NCI-H82 treated with DMSO at 0.1 percent for 48 hours (cell line): Measurements from ENCODE around the gene MAST2.
"Not testable (repeated sequence)": the region's sequence is repeated elsewhere in the genome, so short reads cannot be mapped to it uniquely, and the experiment has no call there.

Experiments used
- DNase-seq: peaks from one replicate; lab custom pipeline; 2025; ENCODE audit not compliant: unreplicated experiment; lab: John Stamatoyannopoulos, UW

Gene MAST2

DNA sequence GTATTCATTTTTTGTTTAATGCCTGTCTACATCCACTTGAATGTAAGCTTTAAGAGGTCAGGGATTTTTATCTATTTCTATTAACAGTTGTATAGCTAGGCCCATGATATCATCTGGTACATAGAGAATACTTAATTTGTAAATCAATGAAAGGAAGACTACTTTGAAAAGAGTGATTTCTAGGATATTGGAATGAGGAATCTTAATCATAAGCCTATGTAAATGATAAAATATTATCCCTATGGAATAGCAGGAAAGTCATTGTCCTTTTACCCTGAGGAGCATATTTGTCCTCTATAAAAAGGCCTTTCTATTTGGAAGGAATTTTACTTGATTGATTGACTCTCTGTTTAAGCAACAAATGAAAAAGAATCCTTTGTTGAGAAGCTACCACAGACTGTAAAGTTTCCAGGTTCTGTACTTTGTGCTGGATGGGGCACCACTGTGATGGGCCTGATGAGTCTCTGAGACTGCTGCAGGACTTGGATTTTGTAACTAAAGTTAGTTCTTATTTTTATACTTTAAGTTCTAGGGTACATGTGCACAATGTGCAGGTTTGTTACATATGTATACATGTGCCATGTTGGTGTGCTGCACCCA lies 53.8 kb downstream of the MAST2 start:
- no peak for DNase-seq

DNA sequence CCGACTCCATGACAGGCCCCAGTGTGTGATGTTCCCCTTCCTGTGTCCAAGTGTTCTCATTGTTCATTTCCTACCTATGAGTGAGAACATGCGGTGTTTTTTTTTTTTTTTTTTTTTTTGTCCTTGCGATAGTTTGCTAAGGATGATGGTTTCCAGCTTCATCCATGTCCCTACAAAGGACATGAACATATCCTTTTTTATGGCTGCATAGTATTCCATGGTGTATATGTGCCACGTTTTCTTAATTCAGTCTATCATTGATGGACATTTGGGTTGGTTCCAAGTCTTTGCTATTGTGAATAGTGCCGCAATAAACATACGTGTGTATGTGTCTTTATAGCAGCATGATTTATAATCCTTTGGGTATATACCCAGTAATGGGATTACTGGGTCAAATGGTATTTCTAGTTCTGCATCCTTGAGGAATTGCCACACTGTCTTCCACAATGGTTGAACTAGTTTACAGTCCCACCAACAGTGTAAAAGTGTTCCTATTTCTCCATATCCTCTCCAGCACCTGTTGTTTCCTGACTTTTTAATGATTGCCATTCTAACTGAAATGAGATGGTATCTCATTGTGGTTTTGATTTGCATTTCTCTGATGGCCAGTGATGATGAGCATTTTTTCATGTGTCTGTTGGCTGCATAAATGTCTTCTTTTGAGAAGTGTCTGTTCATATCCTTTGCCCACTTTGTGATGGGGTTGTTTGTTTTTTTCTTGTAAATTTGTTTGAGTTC lies 54.5 kb downstream of the MAST2 start:
- DNase-seq = not testable (repeated sequence)

GRCh38 chr1:45859221-45859620 lies 55.8 kb downstream of the MAST2 start:
- no peak for DNase-seq

DNA sequence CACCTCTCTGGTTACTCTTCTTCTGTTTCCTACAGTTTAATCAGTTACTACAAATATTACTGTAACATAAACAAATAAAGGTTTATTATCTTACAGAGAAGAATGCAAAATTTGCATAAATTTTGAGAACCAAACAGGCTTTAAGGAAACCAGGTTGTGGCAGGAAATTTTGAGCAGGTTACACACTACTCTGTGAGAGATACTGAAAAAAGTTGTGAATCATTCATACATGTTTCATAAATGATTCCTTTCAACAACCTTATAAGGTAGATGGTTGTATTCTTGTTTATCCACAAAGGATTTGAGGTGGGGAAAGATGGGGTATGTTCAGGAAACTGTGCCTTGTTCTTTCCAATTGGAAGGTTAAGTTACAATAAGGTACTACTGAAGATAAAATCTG lies 58.6 kb downstream of the MAST2 start:
- DNase-seq = no peak

- DNase-seq = peak; percentile 66
Measured at GRCh38 chr1:45863218-45863617, 59.8 kb downstream of the MAST2 start.

GRCh38 chr1:45864167-45865106 lies 61.0 kb downstream of the MAST2 start:
- DNase-seq = peak; percentile 67

DNA sequence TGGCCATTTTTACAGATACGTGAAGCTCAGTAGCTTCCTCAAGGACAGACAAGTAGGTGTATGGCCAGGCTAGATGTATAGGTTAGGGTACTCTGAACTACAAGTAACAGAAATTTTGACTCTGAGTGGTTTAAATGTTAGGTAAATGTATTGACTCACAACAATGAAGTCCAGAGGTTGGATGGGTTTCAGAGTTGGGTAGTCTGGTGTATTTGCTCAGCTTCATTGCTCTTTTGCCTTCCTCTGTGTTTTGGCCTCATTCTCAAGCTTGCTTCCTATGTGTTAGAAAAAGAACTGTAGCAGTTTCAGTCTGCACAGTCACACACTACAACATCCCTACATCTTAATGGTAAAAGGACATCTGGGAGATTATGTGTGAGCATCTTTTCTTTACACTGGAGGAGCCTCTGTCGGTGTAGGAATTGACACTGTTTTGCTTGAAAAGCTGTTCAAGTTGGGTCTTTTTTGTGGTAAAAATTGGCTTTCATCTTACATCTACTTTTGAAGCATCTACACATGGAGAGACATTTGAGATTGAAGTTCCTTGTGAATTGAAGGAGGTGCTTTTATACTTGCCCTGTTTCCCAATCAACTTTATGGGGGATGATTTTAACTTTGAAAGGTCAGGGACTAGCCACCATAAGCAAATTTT lies 64.4 kb downstream of the MAST2 start:
- DNase-seq = no peak

DNA sequence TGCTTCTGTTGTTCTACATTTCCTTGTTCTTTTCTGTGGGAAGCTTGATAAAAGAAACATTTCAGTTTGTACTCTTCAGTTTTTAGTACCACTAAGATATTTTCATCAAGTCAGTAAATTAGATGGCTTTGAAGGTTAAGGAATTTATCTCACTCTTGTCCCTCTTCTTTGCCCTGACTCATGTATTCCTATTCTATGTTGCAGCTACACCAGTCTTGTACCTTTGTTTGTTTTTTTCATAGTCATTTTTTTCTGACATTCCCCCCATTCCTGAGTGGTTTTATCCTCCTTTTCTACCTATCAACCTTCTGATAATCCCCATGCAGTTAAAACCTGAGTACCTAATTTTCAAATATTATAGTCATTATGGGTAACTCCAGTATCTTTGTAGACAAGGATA lies 65.4 kb downstream of the MAST2 start:
- DNase-seq = no peak

DNA sequence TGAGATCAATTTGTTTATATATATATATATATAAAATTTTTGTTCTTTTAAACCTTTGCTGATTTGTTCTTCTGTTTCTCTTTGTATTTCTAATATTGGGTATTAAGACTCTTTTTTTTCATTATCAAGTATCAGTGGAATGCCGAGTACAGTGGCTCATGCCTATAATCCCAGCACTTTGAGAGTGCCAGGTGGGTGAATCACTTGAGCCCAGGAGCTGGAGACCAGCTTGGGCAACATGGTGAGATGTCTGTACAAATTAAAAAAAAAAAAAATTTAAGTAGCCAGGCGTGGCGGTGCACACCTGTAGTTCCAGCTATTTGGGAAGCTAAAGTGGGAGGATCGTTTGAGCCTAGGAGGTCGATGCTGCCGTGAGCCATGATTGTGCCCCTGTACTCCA lies 67.1 kb downstream of the MAST2 start:
- DNase-seq = no peak

DNA sequence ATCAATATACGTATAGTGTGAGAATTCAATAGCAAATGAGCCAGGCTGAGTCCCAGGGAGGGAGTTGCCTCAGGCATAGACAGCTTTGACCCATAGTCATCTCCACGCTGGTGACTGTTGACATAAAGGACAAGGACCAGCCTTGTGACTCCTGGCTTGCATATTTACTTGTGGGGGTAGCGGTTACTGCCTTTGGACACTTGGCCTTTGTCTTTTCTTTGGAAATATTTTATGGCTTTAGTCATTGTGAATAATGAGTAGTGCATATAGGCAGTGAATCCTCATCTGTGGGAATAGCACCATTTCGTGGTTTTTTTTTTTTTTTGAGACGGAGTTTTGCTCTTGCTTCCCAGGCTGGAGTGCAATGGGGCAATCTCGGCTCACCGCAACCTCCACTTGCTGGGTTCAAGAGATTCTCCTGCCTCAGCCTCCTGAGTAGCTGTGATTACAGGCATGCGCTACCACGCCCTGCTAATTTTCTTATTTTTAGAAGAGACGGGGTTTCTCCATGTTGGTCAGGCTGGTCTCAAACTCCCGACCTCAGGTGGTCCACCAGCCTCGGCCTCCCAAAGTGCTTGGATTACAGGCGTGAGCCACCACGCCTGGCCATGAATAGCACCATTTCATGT lies 68.9 kb downstream of the MAST2 start:
- DNase-seq = not testable (repeated sequence)

DNA sequence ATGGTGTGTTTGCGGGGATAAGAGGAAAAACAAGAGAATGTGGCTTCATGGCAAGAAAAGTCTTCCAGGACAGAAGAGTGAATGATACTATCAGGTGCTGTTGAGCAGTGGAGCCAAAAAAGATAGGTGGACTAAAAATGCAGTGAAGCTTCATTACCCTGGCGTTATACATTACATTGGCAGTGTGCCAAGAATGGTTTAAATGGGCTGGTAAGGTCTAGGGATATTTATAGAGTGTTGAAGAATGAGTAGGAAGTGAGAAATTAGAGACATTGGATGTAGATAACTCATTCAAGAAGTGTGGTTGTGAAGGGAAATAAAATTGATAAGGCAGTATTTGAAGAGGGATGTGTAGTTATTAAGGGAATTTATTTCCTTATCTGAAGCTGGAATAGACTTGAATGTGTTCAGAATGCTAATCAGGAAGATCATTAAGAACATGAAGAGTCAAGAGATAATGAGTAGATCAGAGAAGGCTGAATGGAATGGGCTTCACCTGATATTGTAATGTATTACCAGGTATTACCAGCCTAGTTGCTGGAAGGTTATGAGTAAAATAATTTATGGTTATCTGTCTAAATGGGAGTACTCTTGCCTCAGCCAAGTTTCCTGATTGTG lies 72.7 kb downstream of the MAST2 start:
- DNase-seq = no peak

- DNase-seq = no peak
Measured at GRCh38 chr1:45877264-45877663, 73.9 kb downstream of the MAST2 start.

GRCh38 chr1:45879885-45880598 lies 76.6 kb downstream of the MAST2 start:
- DNase-seq = no peak

GRCh38 chr1:45880930-45881329 lies 77.5 kb downstream of the MAST2 start:
- no peak for DNase-seq

- no peak for DNase-seq
Measured at GRCh38 chr1:45883658-45884057, 80.2 kb downstream of the MAST2 start.

GRCh38 chr1:45884700-45885099 lies 81.3 kb downstream of the MAST2 start:
- DNase-seq = no peak

DNA sequence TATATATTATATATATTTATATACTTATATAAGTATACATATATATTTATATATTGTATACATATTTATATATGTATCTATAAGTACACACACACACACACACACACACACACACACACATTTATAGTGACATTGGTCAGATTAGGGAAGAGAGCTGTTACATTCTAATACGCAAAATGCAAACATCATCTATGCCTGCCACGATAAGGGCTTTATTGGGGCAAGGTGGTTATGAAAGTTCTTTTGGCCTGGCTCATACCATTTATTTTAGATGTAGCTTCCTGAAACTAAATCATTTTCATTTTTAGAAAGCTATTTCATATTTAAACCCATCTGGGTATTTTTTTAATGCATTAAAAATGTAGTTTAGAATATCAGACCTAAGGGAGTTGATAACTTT lies 82.8 kb downstream of the MAST2 start:
- no peak for DNase-seq

GRCh38 chr1:45887156-45887842 lies 83.9 kb downstream of the MAST2 start:
- no peak for DNase-seq

- no peak for DNase-seq
Measured at GRCh38 chr1:45890078-45890477, 86.7 kb downstream of the MAST2 start.
